NCI-H146 treated with DMSO at 0.1 percent for 48 hours (cell line): Measurements from ENCODE around the gene CYB5R3.

Experiments
- DNase-seq: peaks from one replicate; lab custom pipeline; 2025; ENCODE audit not compliant: unreplicated experiment; lab: John Stamatoyannopoulos, UW

The CYB5R3 gene

DNA sequence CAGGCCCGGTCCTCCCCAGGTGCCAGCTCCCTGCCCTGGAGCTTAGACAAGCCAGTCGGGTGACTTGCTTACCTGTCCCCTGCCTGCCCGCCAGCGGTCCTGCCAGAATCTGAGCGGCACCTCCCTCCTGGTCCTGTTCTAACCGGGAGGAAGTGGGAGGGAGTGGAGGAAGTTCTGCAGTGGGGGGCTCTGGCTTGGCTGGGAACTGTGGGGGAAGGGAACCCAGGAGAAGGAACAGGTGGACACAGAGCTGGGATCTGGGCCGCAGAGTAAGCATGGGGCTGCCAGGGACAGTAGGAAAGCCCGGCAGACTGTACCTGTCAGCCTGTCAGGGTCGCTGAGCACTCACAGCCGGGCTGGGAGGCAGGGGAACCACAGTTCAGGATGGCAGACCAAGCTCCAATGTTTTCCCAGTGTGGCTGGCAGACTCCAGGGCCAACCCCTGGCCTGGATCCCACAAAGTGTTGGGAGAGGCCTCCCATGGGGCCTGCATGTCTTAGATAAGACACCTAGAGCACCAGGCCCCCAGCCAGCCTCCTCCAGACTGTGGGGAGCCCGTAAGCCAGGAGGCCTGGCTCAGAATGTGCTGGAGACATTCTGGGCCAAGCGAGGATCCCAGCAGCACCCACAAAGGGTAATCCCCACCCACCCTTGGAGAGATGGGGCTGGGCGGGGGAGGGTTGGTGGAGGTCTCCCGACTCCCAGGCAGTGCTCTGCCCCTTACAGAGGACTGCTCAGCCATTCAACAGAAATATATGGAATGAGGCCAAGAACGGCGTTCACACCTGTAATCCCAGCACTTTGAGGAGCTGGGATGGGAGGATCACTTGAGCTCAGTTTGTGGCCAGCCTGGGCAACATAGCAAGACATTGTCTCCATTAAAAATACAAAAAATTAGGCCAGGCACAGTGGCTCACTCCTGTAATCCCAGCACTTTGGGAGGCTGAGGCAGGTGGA is 2.3 kb downstream of the CYB5R3 start:
- DNase-seq, result no peak

DNA sequence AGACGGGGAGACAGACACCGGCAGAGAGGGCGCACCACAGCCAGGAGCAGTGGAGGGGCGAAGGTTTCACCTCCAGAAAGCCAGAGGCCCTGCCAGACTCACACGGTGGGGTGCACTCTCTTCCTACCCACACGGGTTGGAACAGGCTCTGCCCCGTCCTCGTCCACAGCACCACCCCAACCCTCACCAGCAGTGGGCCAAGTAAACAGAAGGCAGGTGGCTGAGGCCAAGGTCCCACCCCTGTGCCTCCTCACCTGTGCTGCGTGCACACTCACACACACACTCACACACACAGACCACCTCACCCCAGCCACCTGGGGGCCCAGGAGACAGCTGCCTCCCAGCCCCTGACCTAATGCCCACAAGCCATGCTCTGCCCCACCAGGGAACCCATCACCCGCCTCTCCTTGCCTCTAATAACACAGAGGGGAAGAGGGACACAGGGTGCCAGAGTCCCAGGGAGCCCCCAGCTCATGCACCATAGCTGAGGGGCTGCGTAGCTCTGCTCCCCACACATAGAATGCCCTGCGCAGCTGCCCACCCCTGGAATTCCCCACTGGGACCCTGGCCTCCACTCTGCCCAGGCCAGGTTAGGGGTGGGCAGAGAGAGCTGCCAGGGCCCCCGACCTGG is 3.1 kb downstream of the CYB5R3 start:
- DNase-seq, result no peak

DNA sequence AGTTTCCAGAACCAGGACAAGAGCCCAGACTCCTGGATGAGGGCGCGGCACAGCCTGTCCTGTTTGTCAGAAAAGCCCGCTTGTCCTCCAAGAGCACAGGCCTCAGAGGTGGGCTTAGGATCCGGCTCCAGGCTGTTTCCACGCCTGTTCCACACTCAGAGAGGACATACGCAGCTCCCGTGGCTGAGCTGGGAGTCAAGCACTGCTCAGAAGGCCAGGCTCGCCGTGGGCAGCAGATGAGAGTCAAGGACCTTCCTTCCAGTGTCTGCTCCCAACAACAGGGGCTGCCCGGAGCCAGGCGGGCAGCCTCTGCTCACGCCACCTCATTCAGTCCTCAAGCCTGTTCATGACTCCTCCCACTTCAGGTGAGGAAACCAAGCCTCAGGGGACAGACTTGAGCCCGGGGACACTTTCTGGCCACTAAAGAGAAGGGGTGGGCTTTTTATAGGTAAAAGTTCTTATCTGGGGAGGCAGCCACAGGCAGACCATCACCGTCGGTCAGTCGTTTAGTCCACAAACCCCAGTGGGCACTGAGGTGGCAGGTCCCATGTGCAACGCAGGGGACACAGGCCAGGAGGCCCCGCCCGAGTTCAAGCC is 3.8 kb downstream of the CYB5R3 start:
- DNase-seq, result no peak

DNA sequence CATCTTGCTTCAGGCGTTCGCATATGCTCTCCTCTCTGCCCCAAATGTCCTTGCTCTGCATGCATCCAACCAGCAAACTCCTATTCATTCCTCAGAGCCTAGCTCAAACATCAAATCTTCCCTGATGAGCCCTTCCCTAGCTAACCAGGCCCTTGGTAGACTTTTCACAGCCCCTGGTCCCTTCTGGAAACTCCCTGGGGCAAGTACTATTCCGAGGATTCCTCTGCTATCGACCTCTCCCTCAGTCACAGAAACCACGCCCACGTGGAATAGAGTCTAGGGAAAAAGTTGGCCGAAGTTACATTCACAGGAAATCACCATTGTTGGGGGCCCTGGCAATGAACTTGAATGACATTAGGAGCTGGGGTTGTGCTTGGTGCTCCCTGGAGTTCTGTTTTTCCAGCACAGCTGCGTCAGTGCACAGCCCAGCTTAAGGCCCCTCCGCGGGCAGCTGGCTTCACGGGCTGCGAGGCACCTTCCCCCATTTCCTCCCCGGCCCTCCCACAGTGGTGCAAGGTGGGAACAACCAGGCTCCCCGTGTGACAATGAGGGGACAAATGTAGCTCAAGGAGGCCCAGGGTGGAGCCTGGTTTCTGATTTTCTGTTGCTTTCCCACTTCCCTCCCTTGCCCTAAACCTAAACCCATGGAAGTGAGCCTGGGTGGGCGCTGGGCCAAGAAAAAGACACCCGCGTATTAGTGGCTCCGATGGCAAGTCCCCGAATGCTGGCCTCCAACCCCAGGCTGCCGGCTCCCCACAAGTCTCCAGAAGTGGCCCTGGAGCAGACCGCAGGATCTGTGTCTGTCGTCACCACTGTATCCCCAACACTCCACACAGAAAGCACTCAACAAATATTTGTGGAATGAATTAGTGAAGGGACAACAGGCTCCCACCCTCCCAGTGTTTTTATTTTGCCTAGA is 4.5 kb downstream of the CYB5R3 start:
- DNase-seq, result no peak

DNA sequence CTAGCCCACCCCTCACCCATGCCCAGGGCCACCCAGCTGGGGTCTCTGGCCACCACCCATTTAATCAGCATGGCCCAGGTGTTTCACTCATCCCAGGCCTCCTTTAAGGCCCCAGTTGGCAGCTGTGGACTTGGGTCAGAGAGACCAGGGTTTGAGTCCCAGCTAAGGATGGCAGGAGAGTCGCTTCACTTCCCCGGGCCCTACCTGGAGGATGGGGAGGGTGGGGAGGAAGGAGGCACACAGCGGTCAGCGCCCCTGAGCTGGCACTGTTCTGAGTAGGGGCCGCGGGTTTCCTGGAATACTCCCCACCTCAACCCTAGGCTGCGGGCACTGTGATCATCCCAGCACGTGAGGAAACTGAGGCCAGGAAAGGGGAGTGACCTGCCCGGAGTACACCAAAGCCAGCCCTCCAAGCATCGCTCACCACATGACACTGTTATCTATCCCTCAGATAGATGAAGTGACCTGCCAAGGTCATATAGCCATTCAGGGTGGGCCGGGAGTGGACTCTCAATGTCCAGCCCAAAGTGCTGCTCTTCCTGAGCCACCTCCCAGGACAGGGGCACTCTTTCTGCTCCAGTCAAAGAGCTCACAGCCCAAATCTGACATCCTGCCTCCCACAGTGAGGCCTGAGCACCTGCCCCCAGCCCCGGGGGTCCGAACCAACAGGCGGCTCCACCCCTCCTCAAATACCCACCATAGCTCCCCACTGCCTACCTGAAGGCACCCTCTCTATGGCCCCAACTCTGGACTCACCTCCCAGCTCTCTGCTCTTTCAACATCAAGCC is 5.4 kb downstream of the CYB5R3 start:
- no peak for DNase-seq

DNA sequence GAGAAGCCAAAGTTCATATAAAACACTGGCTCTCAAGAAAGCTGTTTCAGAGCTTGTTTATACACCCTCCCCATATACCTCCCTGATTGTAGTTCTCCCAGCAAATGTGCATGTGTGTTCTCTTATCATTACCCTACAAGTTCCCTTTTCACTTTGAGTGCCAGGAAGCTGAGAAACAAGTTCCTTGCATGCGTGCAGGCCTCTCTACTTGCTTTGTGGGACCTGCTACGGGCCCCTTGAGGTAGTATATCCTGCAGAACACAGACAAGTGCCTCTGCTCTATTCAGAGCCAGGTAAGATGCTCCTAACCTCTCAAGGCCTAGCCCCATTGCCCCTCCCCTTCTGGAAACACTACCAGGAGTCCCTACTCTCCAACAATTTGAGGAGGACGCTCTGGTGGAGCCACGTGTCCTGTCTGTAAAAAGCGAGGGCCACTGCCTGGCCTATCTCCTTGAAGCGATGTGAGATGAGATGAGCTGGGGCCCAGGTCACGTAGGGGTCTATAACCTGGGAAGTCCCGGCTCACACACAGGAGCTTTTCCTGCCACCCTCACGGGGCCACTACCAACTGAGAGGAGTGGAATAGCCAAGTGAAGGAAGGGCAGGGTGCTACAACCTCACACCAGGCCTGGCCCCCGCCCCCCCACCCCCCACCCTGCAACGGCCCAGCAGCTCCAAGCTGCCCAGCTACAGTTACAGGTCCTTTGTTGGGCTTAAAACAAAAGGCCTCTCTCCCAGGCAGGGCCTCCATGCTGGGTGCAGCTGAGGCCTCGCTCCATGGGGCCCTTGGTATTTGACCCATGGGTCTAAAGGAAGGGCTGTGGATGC is 6.2 kb downstream of the CYB5R3 start:
- no peak for DNase-seq

DNA sequence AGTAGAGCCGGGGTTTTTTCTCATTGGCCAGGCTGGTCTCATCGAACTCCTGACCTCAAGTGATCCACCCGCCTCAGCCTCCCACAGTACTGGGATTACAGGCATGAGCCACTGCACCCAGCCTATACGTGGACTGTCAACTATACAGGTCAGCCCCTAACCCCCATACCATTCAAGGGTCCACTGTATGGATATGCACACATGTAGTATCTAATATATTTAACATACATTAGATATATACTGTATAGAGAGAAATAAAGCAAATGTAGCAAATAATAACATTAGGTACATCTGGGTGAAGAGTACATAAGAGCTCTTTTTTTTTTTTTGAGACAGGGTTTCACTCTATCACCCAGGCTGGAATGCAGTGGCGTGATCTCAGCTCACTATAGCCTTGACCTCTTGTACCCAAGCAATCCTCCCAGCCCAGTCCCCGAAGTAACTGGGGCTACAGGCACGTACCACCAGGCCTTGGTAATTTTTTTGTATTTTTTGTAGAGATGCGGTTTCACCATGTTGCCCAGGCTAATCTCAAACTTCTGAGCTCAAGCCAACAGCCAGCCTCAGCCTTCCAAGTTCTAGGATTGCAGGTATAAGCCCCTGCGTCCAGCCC is 7.3 kb downstream of the CYB5R3 start:
- no peak for DNase-seq

DNA sequence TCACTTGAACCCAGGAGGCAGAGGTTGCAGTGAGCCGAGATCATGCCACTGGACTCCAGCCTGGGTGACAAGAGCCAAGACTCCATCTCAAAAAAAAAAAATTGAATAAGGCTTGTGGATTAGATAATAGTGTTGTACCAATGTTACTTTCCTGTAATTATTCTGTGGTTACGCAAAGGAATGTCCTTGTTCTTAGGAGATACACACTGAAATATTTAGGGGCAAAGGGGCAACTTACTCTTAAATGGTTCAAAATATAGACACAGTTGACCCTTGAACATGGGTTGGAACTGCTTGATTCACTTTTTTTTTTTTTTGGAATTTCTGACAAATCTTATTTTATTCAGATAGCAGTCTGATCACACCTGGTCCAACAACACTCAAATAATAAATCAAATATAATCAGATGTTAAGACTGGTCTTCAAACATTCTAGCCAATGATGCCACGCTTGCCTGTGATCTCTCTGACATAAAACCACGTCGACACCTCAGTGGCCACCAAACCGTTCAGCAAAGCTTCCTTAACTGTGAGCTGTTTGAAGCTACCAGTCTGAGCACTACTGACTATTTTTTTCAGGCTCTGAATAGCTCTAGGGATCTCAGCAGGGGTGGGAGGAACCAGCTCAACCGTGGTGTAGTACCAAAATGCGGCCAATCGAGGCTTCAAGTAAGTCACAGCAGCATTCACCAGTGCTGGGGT is 9.5 kb downstream of the CYB5R3 start:
- DNase-seq, result no peak

DNA sequence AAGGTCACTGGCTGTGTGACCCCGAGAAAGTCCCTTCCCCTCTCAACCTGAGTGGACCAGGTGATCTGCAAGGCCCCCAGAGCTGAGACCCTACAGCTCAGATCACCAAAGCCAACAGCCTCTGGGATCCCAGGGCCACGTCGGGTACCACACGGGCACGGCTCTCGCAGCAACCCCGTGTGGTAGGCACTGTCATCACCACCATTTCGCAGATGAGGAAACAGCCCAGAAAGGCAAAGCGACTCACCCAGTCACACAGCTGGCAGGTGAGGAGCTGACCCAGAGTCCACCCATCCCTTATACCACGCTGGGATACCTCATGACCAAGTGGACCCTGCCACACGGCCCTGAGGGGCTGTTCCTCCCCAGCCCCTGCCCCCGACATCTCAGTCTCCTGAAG is 11.6 kb downstream of the CYB5R3 start:
- no peak for DNase-seq

DNA sequence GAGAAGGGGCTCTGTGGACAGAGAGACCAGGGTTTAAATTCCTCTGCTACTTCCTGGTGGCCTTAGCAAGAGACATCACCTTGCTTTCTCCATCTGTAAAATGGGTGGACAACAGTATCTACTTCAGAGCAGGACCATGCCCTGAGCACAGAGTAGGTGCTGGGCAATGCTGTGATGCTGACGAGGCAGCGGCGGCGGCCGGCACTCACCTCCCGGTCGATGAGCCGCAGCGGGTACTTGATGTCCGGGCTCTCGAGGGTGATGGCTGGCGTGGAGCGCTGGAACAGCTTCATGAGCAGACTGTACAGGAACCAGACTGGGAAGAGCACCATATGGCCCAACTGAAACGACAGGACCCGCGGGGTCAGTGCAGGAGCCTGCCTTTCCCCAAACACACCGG is 12.7 kb downstream of the CYB5R3 start:
- no peak for DNase-seq

DNA sequence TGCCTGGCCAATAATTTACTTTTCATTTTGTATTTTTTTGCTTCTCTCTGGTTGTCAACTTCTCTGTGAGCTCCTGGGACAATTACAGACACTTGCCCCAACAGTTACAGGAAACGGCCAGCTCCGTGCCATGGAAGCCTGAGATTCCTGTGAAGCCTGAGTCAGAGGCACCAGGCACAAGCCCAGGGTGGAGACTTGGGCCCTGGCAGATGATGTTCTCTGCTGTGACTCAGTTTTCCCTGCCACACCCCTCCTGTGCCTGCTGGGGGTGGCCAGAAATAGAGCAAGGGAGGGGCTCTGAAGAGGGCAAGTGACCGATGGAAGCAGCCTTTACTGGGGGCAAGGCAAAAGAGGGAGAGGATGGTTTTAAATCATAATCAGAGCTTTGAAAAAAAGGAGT is 13.7 kb downstream of the CYB5R3 start:
- no peak for DNase-seq

DNA sequence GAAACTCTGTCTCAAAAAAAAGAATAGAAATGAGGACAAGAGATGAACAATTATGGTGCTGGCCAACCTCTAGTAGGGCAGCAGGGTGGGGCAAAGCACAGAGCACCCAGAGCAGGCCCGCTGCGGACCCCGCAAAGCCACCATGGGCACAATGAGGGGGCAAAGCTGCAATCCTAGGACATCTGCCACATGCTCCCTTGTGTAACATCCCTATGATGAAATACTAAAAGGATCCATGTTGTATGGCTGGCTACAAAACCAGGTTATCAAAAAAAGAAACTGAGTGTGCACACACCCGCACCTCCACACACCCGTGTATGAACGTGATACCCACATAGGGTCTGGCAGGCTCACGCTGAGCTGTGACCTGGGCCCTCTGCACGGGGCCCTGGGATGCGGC is 16.2 kb downstream of the CYB5R3 start:
- no peak for DNase-seq

DNA sequence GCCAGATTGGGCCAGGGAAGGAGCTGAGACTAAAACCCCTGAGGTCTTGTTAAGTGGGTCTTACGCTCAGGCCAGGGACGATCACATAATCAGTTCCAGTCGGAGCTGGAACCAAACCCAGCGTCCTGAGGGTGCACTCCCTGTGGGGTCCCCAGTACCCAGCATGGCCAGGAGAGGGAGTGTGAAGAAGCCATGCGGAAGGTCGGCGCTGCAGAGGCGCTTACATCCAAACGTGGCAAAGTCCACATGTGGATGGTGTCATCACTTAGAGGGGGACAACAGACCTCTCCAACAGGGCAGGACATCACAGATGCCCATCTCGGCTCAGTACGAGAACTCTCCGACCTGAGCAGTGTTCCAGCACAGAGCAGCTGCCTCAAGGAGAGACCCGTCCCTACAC is 17.1 kb downstream of the CYB5R3 start:
- DNase-seq, result no peak

DNA sequence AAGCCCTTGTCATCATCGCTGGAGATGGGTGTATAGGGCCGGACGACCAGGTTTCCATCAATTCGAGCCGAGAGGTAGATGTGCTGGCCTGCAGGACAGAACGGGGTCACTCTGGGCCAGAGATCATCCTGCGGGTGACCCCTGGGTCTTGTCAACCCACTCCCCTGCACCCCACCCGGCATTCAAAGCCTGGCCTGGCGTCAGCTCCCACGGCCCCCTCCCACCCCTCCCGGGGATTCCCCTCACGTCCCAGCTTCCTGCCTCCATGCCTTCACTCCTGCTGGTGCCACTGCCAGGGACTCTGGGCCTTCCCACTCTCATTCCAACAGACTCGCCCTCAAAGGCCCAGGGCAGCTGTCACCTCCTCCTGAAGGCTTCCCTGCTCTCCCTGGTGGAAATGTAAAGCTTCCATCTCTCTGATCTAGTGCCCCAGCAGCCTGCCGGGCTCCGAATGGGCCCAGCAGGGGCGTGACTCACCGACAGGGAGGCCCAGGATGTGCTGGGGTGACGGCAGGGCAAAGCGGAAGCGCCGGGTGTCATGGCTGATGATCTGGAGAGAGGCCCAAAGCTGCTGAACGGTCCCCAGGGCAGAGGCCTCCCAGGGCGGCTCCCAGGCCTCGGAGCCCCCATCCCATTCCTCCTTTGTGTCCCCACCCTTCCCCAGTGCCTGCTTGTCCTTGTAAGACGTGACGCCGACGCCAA is 18.1 kb downstream of the CYB5R3 start:
- no peak for DNase-seq

DNA sequence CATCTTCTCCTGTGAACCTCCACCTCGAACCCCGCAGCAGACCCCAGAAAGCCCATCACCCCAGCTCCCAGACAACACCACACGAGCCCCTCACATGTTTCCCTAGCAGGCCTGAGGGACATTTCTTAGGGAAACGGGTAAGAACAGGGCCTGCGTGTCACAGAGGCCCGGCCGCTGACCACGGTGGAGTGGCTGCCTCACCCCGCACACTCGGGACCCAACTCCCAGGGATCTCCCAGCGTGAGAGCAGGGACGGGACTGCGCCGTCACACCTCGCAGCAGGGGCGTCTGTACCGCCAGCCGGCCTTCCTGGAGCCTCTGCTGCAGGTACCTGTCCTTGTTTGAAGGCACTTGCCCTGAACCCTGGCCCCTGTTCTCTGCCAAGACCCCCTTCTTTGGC is 19.0 kb downstream of the CYB5R3 start:
- DNase-seq, result no peak

DNA sequence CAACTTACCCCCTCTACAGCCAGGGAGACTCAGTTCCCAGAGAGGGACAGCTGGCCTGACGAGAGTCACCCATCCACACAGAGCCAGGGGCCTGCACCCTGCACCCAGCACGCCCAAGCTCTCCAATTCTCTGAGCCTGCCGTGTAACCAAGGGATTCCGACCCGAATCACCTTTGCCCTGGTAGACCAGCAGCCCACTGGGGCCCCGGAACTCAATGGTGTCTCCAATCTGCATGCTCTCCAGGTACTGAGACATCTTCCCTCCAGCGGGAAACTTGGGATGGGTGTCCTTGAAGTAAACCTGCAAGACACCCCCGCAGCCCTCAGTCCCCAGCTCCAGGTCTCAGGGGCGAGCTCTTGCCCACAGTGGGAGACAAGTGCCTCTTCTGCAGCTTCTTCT is 21.2 kb downstream of the CYB5R3 start:
- no peak for DNase-seq

DNA sequence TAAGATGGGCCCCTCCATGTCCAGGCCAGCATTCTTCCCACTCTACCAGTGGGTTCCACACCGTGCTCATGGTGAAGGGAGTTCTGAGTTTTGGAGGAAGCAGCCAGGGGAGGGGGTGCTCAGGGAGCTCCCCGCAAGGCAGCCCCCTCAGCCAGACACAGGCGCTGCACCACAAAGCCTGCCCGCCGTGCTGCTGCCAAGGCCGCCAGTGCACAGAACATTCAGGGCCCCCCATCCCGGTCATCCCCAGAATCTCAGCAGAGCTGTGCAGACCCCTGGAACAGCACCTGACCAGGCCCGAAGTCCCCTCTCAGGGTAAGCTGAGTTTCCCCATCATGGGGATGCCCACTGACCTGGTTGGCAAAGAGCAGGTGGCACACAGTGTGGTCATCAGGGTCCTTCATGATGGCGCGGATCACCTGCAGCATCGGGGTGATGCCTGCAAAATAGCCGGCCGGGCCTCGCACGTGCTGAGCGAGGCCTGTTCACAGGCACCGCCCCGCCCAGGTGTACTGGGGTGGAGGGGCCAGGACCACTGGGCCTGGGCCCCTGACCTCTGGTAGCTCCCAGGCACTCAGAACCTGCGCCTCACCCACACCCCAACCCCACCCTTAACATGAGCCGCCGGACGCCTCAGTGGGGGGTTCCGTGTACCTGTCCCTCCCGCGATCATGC is 22.1 kb downstream of the CYB5R3 start:
- DNase-seq, result no peak
